Epidermal melanocyte (primary cell): Measurements from ENCODE around the gene IGSF21.
"Not testable (repeated sequence)": the region's sequence is repeated elsewhere in the genome, so short reads cannot be mapped to it uniquely, and the experiment has no call there.

Experiments
- DNase-seq: peaks from one replicate; pipeline ENCODE4 v3.0.0; 2011; ENCODE audit warnings: low spot score; ENCODE audit not compliant: insufficient read length

IGSF21 gene

DNA sequence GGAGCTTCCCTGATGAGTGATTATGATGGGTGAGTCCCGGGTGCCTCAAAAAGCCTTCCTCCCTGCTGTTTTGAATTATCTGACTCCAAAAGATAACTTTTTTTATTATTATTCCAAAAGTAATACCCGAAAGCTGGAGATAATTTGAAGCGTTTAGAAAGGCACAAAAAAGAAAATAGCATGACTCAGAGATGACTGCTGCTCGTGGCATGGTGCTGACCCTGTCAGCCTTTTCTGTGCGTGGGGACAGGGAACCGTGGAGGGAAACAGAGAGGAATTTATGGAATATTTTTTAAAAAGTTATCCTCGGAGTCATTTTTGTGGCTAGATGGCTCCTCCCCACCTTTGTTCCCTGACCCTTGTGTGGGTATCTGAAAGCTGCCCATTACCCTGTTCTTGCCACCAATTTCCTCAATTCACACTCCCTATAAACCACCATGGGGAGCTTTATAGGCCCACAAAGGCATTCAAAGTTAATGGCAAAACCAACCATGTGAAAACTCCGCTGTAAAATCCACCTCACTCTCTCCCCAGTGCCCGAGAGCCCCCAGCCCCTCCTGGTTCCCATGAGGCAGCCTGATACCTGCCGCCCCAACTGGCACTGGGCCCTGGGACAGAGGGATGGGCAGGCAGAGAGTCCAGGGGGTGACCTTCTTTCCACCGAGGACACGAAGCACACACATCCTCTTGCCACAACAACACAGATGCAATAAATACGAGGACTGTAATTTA lies 37.5 kb downstream of the IGSF21 start:
- DNase-seq: no peak

DNA sequence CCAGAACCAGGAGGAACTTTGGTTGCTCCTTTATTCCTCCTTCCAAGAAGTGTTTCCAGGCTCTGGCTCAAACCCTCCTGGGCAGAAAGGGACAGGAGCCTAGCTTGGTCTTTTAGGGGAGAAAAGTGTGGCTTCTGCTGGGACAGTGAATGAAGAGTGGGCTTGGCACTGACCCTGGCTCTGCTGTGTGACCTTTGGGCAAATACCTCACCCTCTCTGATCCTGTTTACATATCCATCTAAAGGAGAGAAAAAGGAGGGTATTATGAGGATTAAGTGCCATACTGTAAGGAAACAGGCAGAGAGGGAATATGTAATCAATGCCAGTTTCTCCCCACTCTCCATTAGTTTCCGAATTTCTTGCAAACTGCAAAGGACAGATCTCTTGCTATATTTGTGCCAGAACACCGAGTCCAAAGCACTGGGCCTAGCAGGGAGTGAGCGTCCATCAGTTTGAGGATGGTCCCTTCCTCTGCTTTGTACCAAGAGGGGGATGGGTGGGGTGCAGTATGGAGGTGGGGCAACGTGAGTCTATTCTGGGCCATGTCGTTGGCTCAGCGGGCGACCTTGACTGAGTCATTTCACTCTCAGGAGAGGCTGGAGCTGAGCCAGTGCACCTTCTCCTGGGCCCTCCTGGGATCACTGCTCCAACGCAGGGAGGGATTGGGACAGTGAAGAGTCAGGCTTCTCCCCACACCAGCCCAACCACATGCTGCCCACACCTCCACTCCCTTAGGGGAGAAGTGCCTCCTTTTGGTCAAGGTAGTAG lies 38.4 kb downstream of the IGSF21 start:
- DNase-seq: no peak

- DNase-seq: no peak
Observed at GRCh38 chr1:18146886-18147285, 39.3 kb downstream of the IGSF21 start.

DNA sequence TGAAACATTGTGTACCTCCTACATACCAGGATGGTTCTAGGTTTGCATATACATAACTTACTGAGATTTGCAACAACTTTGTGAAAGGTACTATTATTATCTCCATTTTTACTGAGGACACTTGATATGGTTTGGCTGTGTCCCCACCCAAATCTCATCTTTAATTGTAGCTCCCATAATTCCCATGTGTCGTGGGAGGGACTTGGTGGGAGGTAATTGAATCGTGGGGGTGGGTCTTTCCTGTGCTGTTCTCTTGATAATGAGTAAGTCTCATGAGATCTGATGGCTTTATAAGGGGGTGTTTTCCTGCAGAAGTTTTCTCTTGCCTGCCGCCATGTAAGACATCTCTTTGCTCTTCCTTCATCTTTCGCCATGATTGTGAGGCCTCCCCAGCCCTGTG lies 40.1 kb downstream of the IGSF21 start:
- no peak for DNase-seq

- no peak for DNase-seq
Observed at GRCh38 chr1:18148461-18148860, 40.9 kb downstream of the IGSF21 start.

GRCh38 chr1:18149027-18149641 lies 41.5 kb downstream of the IGSF21 start:
- DNase-seq: no peak

DNA sequence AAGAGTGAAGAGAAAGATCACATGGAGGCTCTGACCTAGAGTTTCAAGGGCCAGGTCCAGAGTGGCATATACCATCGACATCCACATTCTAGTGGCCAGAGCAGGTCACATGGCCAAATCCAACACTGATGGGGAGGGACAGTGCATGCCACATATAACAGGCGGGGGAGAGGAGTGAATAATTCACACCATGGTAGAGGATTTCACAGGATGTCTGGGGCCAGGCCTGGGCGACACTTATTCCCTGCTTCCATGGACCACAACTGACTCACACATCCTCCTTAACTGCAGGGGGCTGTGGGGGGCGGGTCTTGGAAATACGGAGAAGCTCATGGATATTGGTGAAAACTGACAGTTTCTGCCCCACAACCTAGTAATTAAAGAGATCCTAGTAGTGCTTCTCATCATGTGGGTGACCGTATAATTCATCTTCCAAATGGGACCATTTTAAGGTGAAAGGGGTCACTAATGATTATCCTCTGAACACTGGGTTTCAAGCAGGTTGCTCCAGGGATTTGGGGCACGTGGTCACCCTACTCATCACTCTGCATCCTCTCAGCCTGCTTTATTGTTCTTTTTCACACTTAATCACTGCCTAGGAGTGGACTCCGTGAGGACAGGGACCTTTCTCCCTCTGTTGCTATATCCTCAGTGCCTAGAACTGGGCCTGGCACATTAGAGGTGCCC lies 44.0 kb downstream of the IGSF21 start:
- no peak for DNase-seq

GRCh38 chr1:18154430-18155194 lies 47.0 kb downstream of the IGSF21 start:
- DNase-seq: no peak

GRCh38 chr1:18155881-18156385 lies 48.3 kb downstream of the IGSF21 start:
- no peak for DNase-seq

- DNase-seq: no peak
Observed at GRCh38 chr1:18157352-18157751, 49.8 kb downstream of the IGSF21 start.

DNA sequence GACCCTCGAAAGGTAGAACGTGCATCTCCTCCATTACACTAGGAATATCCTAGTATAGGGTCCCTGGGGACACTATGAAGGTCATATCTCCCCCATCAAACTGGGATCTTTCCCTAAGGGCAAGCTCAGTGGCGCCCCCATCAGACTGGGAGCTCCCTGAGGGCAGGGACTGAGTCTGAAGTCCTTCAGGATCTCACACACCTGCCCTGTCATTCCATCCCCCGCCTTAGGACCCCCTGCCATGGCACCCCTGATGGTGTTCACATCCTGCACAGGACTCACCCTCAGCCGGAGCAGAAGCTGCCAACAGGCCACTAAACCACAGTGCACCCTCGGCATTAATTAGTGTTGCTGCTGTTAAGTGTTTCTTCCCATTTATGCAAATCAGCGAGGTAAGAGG lies 50.4 kb downstream of the IGSF21 start:
- DNase-seq: no peak

DNA sequence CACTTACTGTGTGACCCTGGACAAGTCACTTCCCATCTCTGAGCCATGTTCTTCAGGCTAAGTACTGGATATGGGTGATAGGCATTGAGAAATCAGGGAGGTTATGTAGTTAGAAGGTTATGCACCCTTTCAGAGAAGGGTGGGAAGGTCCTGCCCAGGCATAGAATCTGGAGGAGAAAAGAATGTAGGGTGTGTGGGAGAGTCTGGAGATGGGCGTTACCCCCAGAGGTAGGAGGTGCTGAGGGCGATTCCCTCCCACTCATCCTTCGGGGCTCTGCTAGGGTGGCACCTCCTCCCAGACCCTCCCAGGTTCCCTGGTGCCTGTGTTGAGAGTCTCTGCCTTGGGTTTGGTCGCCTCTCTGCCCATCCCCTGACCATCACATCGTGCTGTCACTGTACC lies 51.1 kb downstream of the IGSF21 start:
- DNase-seq: no peak

DNA sequence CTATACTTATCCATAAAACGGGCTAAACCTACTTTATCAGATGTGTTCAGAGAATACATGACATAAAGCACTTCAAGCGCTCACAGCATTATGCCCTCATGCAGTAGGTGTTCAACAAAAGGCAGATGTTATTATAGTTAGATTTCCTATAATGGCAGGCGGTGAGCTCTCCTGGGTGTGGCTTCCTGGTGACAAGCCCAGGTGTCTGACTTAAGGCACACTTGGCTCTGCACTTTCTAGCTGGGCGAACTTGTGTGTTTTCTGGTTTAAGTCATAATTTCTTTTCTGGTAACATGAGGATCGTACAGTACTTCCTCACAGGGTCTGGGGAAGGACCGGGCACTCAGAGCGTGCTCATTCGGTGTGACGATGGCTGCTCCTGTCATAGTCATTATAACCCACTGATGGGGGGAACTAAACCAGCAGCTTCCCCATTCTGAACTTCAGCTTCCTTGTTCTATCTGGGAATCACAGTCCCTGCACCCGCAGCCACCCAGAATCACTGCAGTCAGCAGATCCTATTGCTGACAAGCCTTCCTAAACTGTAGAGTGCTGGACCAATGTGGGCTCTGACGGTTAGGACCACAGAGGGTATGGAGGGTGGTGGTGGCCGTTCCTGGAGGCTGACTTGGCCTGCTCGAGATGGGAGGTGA lies 52.8 kb downstream of the IGSF21 start:
- DNase-seq: no peak

GRCh38 chr1:18161690-18162089 lies 54.1 kb downstream of the IGSF21 start:
- DNase-seq: no peak

GRCh38 chr1:18165640-18166039 lies 58.0 kb downstream of the IGSF21 start:
- DNase-seq: not testable (repeated sequence)

- no peak for DNase-seq
Observed at GRCh38 chr1:18166341-18166740, 58.7 kb downstream of the IGSF21 start.

DNA sequence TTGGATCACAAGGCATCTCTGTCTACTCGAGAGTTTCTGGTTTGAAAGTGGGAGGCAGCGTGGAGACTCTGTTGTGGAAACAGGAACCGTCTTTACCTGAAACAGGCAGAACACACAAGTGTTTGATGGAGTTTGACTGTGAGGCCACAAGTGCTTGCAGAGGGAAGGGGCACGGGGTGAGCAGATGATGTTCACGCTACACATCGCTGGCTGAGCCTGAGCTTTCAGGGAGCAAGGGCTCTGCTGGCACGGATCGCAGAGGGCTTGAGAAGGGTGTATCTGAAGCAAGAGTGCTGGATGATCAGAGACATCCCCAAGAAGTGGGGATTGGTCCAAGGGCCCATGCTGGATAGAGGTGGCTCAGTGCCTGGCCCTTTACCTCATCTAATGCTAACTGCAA lies 59.3 kb downstream of the IGSF21 start:
- no peak for DNase-seq

GRCh38 chr1:18170444-18170843 lies 62.8 kb downstream of the IGSF21 start:
- DNase-seq: no peak

DNA sequence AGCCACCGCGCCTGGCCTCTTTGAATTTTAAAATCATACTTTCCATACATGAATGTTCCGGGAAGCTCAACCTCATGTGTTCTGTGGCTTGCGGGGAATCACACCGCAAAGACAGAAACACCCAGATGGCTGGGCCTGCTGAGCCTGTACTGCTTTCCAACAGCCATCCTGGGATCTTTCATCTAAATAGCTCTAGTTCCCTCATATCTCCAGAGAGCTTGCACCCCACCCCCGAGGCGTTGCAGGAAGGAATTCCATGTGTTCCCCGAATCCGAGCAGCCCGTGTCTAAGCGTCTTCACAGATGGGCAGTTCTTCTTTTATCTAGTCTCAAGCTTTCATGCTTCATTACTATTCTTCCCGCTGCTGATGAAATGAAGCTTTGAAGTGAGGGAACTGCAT lies 66.4 kb downstream of the IGSF21 start:
- DNase-seq: no peak

DNA sequence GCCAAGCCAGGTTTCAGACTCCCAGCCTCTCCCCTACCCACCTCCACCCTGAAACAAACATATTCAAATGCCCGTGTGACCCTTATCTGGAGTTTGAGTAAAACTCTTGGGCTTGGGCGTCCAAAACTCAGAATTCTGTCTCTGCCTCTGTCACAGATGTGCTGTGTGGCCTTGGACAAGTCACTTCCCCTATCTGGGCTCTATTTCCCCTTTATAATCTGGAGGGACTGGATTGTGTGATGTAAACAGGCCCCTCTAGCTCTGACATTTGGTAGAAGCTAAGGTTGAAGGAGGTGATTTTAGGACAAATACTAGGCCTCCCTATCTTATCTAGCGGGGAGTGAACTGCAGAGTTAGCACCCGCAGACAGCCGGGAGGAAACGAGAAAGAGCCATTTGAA lies 67.5 kb downstream of the IGSF21 start:
- no peak for DNase-seq
